ENCODE data around the gene VPS13C. TPM values are rescaled to one million over a fixed set of nuclear protein-coding genes. Genes with fewer than 3 reads are reported as not detected.
A peak's percentile ranks its signal among the peaks of the same experiment; 100 is the strongest.

Gene VPS13C
- total RNA-seq, 6 experiments from 2014 or later, result 21.0 to 29.8 (median 22.6) TPM

DNA sequence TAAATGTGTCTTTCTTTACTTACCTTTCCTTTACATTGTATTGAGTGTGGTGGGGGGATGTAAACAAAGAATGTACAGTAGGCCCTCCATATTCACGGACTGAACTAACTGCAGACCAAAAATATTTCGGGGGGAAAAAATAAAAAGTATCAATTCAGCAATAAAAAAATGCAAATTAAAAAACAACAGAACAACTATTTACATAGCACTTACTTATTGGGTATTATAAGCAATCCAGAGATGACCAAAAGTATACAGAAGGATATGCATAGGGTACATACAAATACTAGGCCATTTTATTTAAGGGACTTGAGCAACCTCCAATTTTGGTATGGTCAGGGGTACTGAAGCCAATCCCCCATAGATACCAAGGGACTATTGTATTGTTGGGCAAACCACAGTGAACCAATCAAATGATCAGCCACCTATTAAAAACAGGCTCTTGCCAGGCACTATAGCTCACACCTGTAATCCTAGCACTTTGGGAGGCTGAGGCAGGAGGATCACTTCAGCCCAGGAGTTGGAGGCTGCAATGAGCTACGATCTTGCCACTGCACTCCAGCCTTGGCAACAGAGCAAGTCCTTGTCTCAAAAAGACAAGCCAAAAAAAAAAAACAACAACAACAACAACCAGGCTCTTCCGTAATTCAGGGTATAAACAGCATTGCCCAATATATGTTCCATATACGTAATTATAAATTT is 1.8 kb downstream of the VPS13C start:
- DNase-seq, result no peak
- Mint-ChIP-seq H3K4me3 (peak overlapping the region; percentile 97), H3K9me3 (no peaks in the 10 kb centered on the region), H3K27ac (no peak overlapping the region; the same call in 1 of the 2 replicates), H3K27me3 (ENCODE audit: insufficient read depth) (no peaks in the 10 kb centered on the region), H3K4me1 (ENCODE audit: low read depth) (peaks cover 25% of the 10 kb centered on the region), H3K36me3 (ENCODE audit: low read depth) (peaks cover 5% of the 10 kb centered on the region; the same call in 1 of the 2 replicates)
- TF ChIP-seq, protein P1, sequence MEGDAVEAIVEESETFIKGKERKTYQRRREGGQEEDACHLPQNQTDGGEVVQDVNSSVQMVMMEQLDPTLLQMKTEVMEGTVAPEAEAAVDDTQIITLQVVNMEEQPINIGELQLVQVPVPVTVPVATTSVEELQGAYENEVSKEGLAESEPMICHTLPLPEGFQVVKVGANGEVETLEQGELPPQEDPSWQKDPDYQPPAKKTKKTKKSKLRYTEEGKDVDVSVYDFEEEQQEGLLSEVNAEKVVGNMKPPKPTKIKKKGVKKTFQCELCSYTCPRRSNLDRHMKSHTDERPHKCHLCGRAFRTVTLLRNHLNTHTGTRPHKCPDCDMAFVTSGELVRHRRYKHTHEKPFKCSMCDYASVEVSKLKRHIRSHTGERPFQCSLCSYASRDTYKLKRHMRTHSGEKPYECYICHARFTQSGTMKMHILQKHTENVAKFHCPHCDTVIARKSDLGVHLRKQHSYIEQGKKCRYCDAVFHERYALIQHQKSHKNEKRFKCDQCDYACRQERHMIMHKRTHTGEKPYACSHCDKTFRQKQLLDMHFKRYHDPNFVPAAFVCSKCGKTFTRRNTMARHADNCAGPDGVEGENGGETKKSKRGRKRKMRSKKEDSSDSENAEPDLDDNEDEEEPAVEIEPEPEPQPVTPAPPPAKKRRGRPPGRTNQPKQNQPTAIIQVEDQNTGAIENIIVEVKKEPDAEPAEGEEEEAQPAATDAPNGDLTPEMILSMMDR (IDR thresholded peaks at IDR 0.05), result no peak

- no peaks in the 10 kb centered on the region for H3K27me3 Mint-ChIP-seq (ENCODE audit: insufficient read depth)
- DNase-seq, result no peak
- peaks cover 23% of the 10 kb centered on the region for H3K4me1 Mint-ChIP-seq (ENCODE audit: low read depth)
- H3K9me3 Mint-ChIP-seq, result no peaks in the 10 kb centered on the region
- TF ChIP-seq, protein P1 (IDR thresholded peaks at IDR 0.05), result no peak
- H3K4me3 Mint-ChIP-seq, result no peak overlapping the region
- H3K36me3 Mint-ChIP-seq (ENCODE audit: low read depth), result peaks cover 5% of the 10 kb centered on the region; the same call in 1 of the 2 replicates
- no peak overlapping the region for H3K27ac Mint-ChIP-seq
These were observed 2.8 kb downstream of the VPS13C start for GRCh38 chr15:62057341-62057980.

GRCh38 chr15:62054979-62055378 is 5.3 kb downstream of the VPS13C start:
- H3K27ac Mint-ChIP-seq, result no peak overlapping the region
- no peaks in the 10 kb centered on the region for H3K9me3 Mint-ChIP-seq
- peaks cover 5% of the 10 kb centered on the region; the same call in 1 of the 2 replicates for H3K36me3 Mint-ChIP-seq (ENCODE audit: low read depth)
- DNase-seq, result no peak
- TF ChIP-seq, protein P1 (IDR thresholded peaks at IDR 0.05), result no peak
- H3K27me3 Mint-ChIP-seq (ENCODE audit: insufficient read depth), result no peaks in the 10 kb centered on the region
- no peak overlapping the region for H3K4me3 Mint-ChIP-seq
- H3K4me1 Mint-ChIP-seq (ENCODE audit: low read depth), result peaks cover 18% of the 10 kb centered on the region

DNA sequence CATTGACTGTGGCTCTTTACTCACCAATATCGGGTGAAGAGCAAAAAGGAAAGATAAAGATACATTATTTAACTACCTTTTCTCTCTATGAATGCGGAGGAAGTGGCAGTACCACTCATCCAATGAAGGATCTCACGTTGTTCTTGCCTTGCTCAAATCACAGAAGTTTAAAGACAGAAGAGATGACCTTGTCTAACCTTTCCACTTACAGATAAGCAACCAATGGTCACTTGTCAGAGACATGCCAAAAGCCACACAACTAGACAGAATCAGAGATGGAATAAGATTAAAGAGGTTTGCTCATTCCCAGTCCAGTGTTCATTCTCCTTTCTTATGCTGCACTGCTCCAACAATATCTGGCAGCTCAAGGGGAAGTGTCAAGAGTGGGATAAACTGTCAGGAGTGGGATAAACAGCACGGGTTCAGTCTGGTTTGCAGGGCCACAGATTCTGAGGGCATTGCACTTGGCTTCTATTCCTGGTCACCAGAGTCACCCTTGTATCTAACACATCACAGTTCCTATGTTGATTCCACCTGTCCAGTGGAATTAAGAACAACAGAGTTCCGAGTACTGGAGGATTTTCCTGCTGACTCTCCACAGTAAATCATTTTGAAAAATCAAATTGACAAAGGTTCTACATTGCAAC is 6.7 kb downstream of the VPS13C start:
- no peak overlapping the region for H3K4me3 Mint-ChIP-seq
- H3K27me3 Mint-ChIP-seq (ENCODE audit: insufficient read depth), result no peaks in the 10 kb centered on the region
- peaks cover 12% of the 10 kb centered on the region for H3K4me1 Mint-ChIP-seq (ENCODE audit: low read depth)
- no peak for DNase-seq
- TF ChIP-seq, protein P1 (IDR thresholded peaks at IDR 0.05), result no peak
- no peak overlapping the region for H3K27ac Mint-ChIP-seq
- H3K9me3 Mint-ChIP-seq, result no peaks in the 10 kb centered on the region
- peaks cover 9% of the 10 kb centered on the region for H3K36me3 Mint-ChIP-seq (ENCODE audit: low read depth)

GRCh38 chr15:62052713-62053112 is 7.5 kb downstream of the VPS13C start:
- H3K4me3 Mint-ChIP-seq, result no peak overlapping the region
- no peaks in the 10 kb centered on the region for H3K27me3 Mint-ChIP-seq (ENCODE audit: insufficient read depth)
- H3K4me1 Mint-ChIP-seq (ENCODE audit: low read depth), result peaks cover 6% of the 10 kb centered on the region; the same call in 1 of the 2 replicates
- H3K27ac Mint-ChIP-seq, result no peak overlapping the region
- TF ChIP-seq, protein P1 (IDR thresholded peaks at IDR 0.05), result no peak
- peaks cover 9% of the 10 kb centered on the region for H3K36me3 Mint-ChIP-seq (ENCODE audit: low read depth)
- no peak for DNase-seq
- H3K9me3 Mint-ChIP-seq, result no peaks in the 10 kb centered on the region
